Daoy (cell line): ENCODE measurements around the gene PPP1R37. TPM values are rescaled to one million over a fixed set of nuclear protein-coding genes. Genes with fewer than 3 reads are reported as not detected.

Source experiments
- DNase-seq: peaks from one replicate; pipeline ENCODE4 v3.0.0-alpha.2; 2015; ENCODE audit warnings: low read depth
- total RNA-seq: library from RNA; depleted of rRNA; stranded (reverse); fragments of >200 nt; shearing (Covaris generic); gene quantifications from 2 replicates; pipeline ENCODE4 v1.2.3, GENCODE V29; 2014

The PPP1R37 gene
- total RNA-seq, 1 experiment from 2014 or later, result 30.6 TPM

GRCh38 chr19:45169602-45170001 is 76.6 kb downstream of the PPP1R37 start:
- DNase-seq, result no peak

DNA sequence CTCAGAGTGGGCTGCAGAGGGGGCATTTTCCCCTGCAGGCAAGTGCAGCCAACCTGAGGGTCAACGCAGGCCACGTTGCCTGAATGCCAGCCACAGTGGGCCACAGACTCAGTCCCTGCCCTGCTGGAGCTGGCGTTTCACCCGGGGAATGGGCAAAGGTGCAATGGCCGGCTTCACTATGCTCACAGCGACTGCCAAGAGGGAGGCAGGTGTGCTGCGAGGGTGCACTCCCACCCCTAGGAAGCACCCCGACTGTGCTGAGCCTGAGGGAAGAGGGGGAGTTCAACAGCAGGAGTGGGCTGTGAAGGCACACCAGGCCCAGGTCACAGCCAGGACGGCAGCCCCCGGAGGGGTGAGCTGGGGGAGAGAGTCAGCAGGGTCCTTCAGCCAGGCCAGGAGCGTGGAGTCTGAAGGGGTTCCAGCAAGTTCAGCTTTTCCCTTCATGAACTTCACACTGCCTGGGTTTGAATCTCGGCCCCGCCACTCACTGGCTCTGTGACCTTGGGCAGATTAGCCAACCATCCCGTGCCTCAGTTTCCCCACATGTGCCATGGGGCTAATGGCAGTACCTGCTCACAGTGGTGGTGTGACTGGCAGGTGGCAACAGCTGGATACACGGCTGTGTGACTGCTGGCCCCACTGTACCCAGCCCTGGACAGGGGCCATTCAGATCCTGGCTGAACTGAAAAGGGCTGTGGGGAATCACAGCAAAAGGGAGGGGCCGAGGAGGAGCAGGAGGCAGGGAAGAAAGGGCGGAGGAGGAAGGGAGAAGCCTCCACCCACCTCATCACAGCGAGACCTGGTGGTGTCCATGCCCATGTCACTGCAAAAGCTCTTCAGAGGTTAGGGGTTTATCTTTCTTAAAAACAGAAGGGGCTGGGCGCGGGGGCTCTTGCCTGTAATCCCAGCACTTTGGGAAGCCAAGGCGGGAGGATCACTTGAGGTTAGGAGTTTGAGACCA is 77.4 kb downstream of the PPP1R37 start:
- no peak for DNase-seq

DNA sequence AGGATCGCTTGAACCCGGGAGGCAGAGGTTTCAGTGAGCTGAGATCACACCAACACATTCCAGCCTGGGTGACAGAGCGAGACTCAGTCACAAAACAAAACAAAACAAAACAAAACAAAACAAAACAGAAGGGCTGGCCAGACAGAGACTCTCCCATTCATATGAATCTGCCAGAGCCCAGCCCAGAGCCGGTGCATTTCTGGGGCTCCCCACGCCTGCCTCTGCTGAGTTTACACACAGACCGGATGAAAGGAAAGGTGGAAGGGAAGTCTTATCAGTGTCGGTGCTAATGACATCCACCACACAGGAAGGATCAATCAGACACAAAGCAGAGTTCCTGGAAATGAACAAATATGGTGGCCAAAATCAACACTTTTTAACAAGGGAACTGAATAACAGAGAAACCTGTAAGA is 78.2 kb downstream of the PPP1R37 start:
- peak; percentile 57 for DNase-seq

- no peak for DNase-seq
Measured at GRCh38 chr19:45172173-45172572, 79.2 kb downstream of the PPP1R37 start.

- no peak for DNase-seq
Measured at GRCh38 chr19:45172611-45173208, 79.7 kb downstream of the PPP1R37 start.

DNA sequence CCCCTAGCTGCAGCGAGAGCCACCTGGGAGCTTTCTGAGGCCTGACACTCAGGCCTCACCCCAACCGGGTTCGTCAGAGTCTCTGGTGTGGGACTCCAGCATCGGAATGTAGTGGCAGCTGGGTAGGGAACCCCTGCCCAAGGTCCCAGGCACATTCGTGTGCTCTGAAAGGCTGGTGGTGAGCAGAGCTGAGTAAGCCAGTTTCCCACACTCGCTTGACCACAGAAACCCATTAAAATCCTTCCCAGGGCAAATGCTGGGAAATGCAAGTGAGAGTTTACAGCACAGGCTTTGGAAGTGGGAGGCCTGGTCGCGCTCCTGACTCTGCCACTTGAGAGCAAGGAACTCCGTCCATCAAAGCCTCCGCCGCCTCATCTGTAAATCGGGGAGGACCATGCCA is 80.8 kb downstream of the PPP1R37 start:
- peak; percentile 96 for DNase-seq

GRCh38 chr19:45175515-45176345 is 82.8 kb downstream of the PPP1R37 start:
- no peak for DNase-seq

DNA sequence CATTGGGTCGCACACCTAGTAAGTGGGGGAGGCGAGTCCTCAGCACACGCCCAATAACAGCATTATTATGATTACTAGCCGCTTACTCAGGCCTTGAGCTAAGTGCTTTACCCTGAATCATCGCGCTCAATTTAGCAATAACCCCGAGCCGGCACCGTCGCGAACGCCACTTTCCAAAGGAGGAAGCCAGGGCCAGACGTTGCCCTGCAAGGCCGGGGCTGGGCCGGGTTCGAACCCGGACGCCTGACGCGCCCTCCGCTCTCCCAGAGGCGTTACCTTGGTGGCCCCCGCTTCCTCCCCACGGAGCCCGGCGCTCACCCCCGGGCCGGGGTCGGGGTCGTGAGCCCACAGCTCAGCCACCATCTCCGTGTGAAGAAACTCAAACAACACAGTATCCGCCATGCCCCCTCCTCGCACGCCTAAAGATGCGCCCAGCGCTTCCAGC is 84.9 kb downstream of the PPP1R37 start, which contains the start of gene TRAPPC6A:
TSS of gene TRAPPC6A (minus strand) at position 421 of the 445 bp plus-strand sequence. CDS start at position 402, 19 bp downstream.
- peak; percentile 81 for DNase-seq

DNA sequence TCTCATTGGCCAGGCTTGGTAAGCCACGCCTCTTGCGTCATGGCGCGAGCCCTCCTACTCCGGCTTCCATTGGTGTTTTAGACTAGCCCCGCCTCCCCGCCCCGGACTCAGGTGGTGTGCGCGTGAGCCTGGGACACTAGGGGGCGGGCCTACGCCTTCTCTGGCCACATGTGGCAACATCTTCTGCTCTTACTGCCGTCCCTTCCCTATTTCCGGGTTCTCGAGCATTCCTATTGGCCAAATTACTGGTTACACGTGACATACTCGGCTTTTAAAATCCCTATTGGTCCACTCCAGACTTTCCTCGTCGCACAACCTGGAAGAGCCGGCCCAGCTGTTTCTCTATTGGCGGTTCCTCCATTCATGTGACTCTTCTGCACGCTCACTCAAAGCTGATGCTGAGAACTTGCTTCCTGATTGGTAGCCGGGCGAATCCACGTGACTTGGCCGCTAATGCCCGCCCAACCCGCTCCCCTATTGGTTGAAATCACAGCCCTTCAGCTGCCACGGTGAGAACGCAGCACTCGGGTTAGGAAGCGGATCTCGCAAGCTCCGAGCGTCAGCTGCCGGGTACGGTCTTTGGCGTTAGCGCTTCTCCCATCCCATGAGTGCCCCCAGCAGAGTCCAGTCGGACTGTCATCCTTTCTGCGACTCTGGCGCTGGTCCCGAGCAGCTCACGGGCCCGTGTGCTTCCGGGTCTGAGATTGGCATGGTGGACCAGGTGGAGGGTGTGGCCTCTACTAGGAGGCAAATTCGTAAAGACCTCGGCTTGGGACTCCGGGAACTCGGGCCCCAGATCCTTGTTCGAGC is 85.5 kb downstream of the PPP1R37 start, which contains the start of gene BLOC1S3:
TSS of gene BLOC1S3 (plus strand) at position 523 of the 810 bp plus-strand sequence. CDS start 513 bp downstream, outside the sequence.
- DNase-seq, result peak; percentile 100

- DNase-seq, result peak; percentile 74
Measured at GRCh38 chr19:45179072-45179891, 86.3 kb downstream of the PPP1R37 start.

DNA sequence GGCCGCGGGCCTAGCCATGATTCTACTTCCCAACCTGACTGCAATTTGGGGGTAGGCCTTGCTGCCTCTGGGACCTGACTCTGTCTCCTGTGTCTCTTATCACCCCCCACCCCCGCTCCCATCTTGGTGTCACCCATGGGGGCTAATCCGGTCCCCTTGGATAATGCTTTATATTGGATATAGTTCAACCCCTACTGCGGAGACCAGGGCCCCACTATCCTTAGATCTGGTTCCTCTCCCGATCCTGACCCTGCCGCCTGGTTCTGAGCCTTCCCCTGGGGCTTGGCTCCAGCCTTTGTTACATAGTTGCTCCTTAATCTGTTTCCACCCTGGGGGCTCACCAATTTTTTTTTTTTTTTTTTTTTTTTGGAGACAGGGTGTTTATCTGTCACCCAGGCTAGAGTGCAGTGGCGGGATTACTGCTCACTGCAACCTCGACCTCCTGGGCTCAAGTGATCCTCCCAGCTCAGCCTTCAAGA is 87.0 kb downstream of the PPP1R37 start:
- DNase-seq, result no peak

- peak; percentile 14 for DNase-seq
Measured at GRCh38 chr19:45180936-45181335, 88.0 kb downstream of the PPP1R37 start.

DNA sequence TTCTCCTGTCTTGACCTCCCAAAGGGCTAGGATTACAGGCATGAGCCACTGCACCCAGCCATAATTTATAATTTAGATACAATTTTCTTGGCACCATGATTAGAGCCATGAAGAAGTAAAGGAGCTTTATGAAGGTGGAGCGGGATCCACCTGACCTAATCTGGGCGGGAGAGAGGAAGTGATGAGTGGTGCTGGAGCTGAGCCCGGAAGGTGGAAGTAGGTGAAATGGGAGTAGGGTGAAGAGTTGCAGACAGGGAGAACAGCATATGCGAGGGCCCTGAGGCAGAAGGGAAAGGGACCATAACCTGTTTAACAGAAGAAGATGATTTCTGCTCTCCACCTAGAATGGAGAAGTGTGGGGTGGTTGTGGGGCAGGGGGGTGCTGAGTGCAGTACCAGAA is 89.8 kb downstream of the PPP1R37 start:
- DNase-seq, result peak; percentile 41

- no peak for DNase-seq
Measured at GRCh38 chr19:45184115-45184514, 91.1 kb downstream of the PPP1R37 start.

GRCh38 chr19:45186509-45187334 is 93.7 kb downstream of the PPP1R37 start:
- DNase-seq, result no peak

- DNase-seq, result no peak
Measured at GRCh38 chr19:45187421-45188100, 94.6 kb downstream of the PPP1R37 start.

DNA sequence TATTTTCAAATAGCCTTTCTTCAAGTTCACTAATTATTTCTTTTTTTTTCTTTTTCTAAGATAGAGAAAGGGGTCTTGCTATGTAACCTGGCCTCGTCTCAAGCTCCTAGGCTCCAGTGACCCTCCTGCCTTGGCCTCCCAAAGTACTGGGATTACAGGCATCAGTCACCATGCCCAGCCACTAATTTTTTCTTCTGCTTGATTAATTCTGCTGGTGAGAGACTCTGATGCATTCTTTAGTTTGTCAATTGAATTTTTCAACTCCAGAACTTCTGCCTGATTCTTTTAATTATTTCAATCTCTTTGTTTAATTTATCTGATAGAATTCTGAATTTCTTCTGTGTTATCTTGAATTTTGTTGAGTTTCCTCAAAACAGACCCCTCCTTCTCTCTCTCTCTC is 97.0 kb downstream of the PPP1R37 start:
- DNase-seq, result no peak

- no peak for DNase-seq
Measured at GRCh38 chr19:45191375-45191774, 98.4 kb downstream of the PPP1R37 start.
